ENCODE data around the gene LINS1. TPM values are rescaled to one million over a fixed set of nuclear protein-coding genes. Genes with fewer than 3 reads are reported as not detected.

The LINS1 gene
- total and polyA plus RNA-seq, 2 of the 8 experiments (the other 6 are each of a cell fraction or from before 2014, with no cell fraction given), result 4.2 to 8.1 TPM

GRCh38 chr15:100616700-100617099 lies 14.7 kb upstream of the LINS1 start:
- FAIRE-seq (no peak), DNase-seq (ENCODE audit: low read depth in 1 of 2, low spot score in 2 of 2) (no peak)
- Histone ChIP-seq H3K23ac (ENCODE audit: insufficient read length) (no peak overlapping the region), H2BK12ac (ENCODE audit: low read depth, low read length) (no peak overlapping the region), H2BK15ac (ENCODE audit: low read length) (no peak overlapping the region), H2BK20ac (ENCODE audit: low read length) (no peak overlapping the region), H3K79me2 (ENCODE audit: control insufficient read depth in 1 of 2, insufficient read depth in 2 of 2, low read length in 2 of 2) (peaks cover 0 to 2% of the 10 kb centered on the region in 2 experiments; a peak in 1 of 4 replicates), H3K4me2 (ENCODE audit: insufficient read depth in 1 of 2, low read depth in 2 of 2, low read length in 2 of 2) (no peak overlapping the region), H2BK5ac (ENCODE audit: low read depth, low read length) (no peak overlapping the region), H2AK5ac (ENCODE audit: low read depth, low read length) (no peak overlapping the region), H3K56ac (replicated peaks; ENCODE audit: insufficient read length, low read depth, low read length) (no peak overlapping the region), H3K23me2 (ENCODE audit: low read depth, low read length) (no peaks in the 10 kb centered on the region), H3K9ac (replicated peaks in 1 of 4; ENCODE audit: extremely low read depth in 1 of 4, low read depth in 3 of 4, low read length in 3 of 4) (no peak overlapping the region), H2AFZ (ENCODE audit: low read length) (no peak overlapping the region), H3K27me3 (replicated peaks in 1 of 4; ENCODE audit: control insufficient read depth in 3 of 4, extremely low read depth in 1 of 4, insufficient read depth in 3 of 4, low read length in 3 of 4) (no peaks in the 10 kb centered on the region), H3K4me3 (ENCODE audit: extremely low read depth in 1 of 4, insufficient read depth in 2 of 4, low read depth in 3 of 4, low read length in 4 of 4) (no peak overlapping the region), H3K4me1 (replicated peaks in 1 of 4; ENCODE audit: control insufficient read depth in 3 of 4, insufficient read depth in 4 of 4, low read length in 3 of 4) (no peaks in the 10 kb centered on the region), H2BK120ac (replicated peaks; ENCODE audit: low read depth, low read length) (no peak overlapping the region), H4K5ac (ENCODE audit: insufficient read length, low read depth, low read length) (no peak overlapping the region), H3K36me3 (ENCODE audit: control insufficient read depth in 2 of 4, insufficient read depth in 4 of 4, low read length in 3 of 4) (peaks cover 3 to 23% (median 13%) of the 10 kb centered on the region in 4 experiments; a peak in 7 of 8 replicates), H3K18ac (ENCODE audit: extremely low read depth, low read length) (no peak overlapping the region), H3K14ac (ENCODE audit: insufficient read length) (no peak overlapping the region), H4K8ac (ENCODE audit: extremely low read depth, insufficient read depth, low read length) (no peak overlapping the region), H3K27ac (ENCODE audit: low read depth, low read length) (no peak overlapping the region), H3K4ac (replicated peaks; ENCODE audit: insufficient read length, low read depth, low read length) (no peak overlapping the region), H3K79me1 (ENCODE audit: low read depth, low read length) (peaks cover 2% of the 10 kb centered on the region; the same call in 1 of the 2 replicates), H4K91ac (replicated peaks; ENCODE audit: insufficient read length, low read length) (no peak overlapping the region), H4K20me1 (replicated peaks in 1 of 2; ENCODE audit: control insufficient read depth in 1 of 2, insufficient read depth in 2 of 2, low read length in 2 of 2) (no peaks in the 10 kb centered on the region), H3K9me3 (ENCODE audit: insufficient read depth in 2 of 2, low read depth in 1 of 2, low read length in 1 of 2) (no peaks in the 10 kb centered on the region)
- POLR2A ChIA-PET (ENCODE audit: partially characterized antibody), result no interaction called here
- CTCF ChIA-PET (ENCODE audit: partially characterized antibody), result interaction anchor here (0.9 to 3.0 kb wide), 3 partner anchors 9 to 18 kb away, joined by 3 to 7 read pairs (median 4); no protein-coding TSS in a partner anchor
- WGBS, 2 experiments (ENCODE audit: extremely low coverage in 1 of 2, insufficient coverage in 1 of 2, insufficient read length in 1 of 2, insufficient replicate concordance in 2 of 2, low coverage in 1 of 2, low lambda C conversion rate in 2 of 2, missing lambda C conversion rate in 1 of 2), result 89% methylated on average over 2 of the region's 2 CpGs; no CpG with 5 or more reads in 1 of the 2 experiments
- TF ChIP-seq SIRT6 (IDR thresholded peaks at IDR 0.05; ENCODE audit: low read length), result no peak
- TF ChIP-seq, protein P1, sequence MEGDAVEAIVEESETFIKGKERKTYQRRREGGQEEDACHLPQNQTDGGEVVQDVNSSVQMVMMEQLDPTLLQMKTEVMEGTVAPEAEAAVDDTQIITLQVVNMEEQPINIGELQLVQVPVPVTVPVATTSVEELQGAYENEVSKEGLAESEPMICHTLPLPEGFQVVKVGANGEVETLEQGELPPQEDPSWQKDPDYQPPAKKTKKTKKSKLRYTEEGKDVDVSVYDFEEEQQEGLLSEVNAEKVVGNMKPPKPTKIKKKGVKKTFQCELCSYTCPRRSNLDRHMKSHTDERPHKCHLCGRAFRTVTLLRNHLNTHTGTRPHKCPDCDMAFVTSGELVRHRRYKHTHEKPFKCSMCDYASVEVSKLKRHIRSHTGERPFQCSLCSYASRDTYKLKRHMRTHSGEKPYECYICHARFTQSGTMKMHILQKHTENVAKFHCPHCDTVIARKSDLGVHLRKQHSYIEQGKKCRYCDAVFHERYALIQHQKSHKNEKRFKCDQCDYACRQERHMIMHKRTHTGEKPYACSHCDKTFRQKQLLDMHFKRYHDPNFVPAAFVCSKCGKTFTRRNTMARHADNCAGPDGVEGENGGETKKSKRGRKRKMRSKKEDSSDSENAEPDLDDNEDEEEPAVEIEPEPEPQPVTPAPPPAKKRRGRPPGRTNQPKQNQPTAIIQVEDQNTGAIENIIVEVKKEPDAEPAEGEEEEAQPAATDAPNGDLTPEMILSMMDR (IDR thresholded peaks at IDR 0.05; ENCODE audit: control extremely low read depth in 1 of 3, insufficient read depth in 1 of 3, low read depth in 1 of 3, low read length in 3 of 3), result no peak
- no peak for TF ChIP-seq RFX5 (IDR thresholded peaks at IDR 0.05; ENCODE audit: borderline replicate concordance, low read depth, low read length)
- no peak for TF ChIP-seq ASH2L (IDR thresholded peaks at IDR 0.05; ENCODE audit: low read length)
- no peak for TF ChIP-seq KDM5A (IDR thresholded peaks at IDR 0.05; ENCODE audit: low read length)
- TF ChIP-seq GABPA (IDR thresholded peaks at IDR 0.05; ENCODE audit: borderline replicate concordance, insufficient read depth, low read length), result no peak
- TF ChIP-seq KDM4A (IDR thresholded peaks at IDR 0.05; ENCODE audit: low read depth, low read length, severe bottlenecking), result no peak
- no peak for TF ChIP-seq E2F6 (IDR thresholded peaks at IDR 0.05)
- no peak for TF ChIP-seq EZH2 (IDR thresholded peaks at IDR 0.05; ENCODE audit: low read depth, low read length, severe bottlenecking)
- no peak for TF ChIP-seq ZNF274 (IDR thresholded peaks at IDR 0.05; ENCODE audit: borderline replicate concordance, extremely low read depth, low read length)
- no peak for TF ChIP-seq PHF8 (conservative IDR thresholded peaks at IDR 0.05; ENCODE audit: low read depth, low read length)

All from H1 (cell line).